Measurements from ENCODE around the gene WFDC1.

GRCh38 chr16:84313921-84314320 lies 19.2 kb downstream of the WFDC1 start:
- TF ChIP-seq CTCF (IDR thresholded peaks at IDR 0.05) (no peak), POLR2A (IDR thresholded peaks at IDR 0.05) (no peak)
